Measurements from ENCODE around the gene FAM222B. TPM values are rescaled to one million over a fixed set of nuclear protein-coding genes. Genes with fewer than 3 reads are reported as not detected.

The FAM222B gene
- total RNA-seq, 1 donor from 2014 or later = 7.1 TPM

DNA sequence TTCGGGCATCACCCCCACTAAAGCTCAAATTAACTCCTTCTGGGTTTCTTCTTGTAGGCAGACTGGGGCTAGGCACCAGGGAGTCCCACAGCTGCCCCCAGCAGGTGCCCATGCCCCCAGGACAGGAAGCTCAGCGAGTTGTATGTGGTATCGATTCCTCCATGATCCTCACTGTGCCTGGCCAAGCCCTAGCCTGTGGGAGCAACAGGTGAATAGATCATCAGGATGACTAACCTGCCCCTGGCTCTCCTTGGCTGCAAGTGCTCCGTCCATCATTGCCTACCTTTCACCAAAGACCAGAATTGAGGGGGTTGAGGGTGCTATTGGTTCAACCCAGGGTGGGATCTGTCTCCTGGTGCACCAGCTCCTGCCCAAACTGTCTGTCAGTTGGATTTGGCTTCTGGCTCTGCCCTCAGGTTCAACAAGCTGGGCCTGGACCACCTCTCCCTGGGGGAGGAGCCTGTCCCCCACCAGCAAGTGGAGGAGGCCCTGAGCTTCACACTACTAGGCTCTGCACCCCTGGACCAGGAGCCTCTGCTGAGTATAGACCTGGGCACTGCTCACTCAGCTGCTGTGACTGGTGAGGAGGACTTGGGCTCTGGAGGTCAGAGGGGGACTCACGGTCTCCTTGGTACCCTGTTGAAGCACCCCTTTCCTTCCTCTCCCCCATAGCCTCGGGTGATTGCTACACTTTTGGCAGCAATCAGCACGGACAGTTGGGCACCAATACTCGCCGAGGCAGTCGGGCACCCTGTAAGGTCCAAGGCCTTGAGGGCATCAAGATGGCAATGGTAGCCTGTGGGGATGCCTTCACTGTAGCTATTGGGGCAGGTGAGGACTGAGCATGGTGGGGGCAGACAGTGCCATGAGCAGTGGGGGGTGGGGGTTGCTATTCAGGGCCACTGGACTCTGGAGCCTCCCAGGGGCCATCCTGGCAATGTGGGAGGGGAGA is 101.9 kb downstream of the FAM222B start:
- H4K20me1 ChIP-seq (ENCODE audit: low read depth) = peaks cover 14% of the 10 kb centered on the region
- peaks cover 28% of the 10 kb centered on the region for H3F3A ChIP-seq (ENCODE audit: low read depth)
- no peaks in the 10 kb centered on the region for H3K27me3 ChIP-seq
- TF ChIP-seq, protein P1, sequence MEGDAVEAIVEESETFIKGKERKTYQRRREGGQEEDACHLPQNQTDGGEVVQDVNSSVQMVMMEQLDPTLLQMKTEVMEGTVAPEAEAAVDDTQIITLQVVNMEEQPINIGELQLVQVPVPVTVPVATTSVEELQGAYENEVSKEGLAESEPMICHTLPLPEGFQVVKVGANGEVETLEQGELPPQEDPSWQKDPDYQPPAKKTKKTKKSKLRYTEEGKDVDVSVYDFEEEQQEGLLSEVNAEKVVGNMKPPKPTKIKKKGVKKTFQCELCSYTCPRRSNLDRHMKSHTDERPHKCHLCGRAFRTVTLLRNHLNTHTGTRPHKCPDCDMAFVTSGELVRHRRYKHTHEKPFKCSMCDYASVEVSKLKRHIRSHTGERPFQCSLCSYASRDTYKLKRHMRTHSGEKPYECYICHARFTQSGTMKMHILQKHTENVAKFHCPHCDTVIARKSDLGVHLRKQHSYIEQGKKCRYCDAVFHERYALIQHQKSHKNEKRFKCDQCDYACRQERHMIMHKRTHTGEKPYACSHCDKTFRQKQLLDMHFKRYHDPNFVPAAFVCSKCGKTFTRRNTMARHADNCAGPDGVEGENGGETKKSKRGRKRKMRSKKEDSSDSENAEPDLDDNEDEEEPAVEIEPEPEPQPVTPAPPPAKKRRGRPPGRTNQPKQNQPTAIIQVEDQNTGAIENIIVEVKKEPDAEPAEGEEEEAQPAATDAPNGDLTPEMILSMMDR (IDR thresholded peaks at IDR 0.05) = no peak
- TF ChIP-seq EZH2phosphoT487 (IDR thresholded peaks at IDR 0.05) (no peak), EZH2 (IDR thresholded peaks at IDR 0.05) (no peak)
- peaks cover 6% of the 10 kb centered on the region for H3K4me1 Mint-ChIP-seq
- no peak overlapping the region for H3K9ac ChIP-seq
- peaks cover 4% of the 10 kb centered on the region for H3K27me3 Mint-ChIP-seq (ENCODE audit: insufficient read depth, low read depth)
- H3K4me2 ChIP-seq = no peak overlapping the region
- H3K36me3 Mint-ChIP-seq = peaks cover 2% of the 10 kb centered on the region
- H3K9me3 ChIP-seq (ENCODE audit: low read depth) = no peaks in the 10 kb centered on the region
- no peak overlapping the region for H3K27ac Mint-ChIP-seq
- no peak overlapping the region for H3K4me3 ChIP-seq
- H3K4me3 Mint-ChIP-seq = no peak overlapping the region
- peaks cover 2% of the 10 kb centered on the region for H3K9me3 Mint-ChIP-seq
- H3K27ac ChIP-seq = no peak overlapping the region
- peaks cover 18% of the 10 kb centered on the region for H3K79me2 ChIP-seq (ENCODE audit: low read depth)
- no peaks in the 10 kb centered on the region for H3K36me3 ChIP-seq
- no peak for DNase-seq (ENCODE audit: low spot score)
- H3K4me1 ChIP-seq = peaks cover 3% of the 10 kb centered on the region
- no peak overlapping the region for H2AFZ ChIP-seq (replicated peaks)

DNA sequence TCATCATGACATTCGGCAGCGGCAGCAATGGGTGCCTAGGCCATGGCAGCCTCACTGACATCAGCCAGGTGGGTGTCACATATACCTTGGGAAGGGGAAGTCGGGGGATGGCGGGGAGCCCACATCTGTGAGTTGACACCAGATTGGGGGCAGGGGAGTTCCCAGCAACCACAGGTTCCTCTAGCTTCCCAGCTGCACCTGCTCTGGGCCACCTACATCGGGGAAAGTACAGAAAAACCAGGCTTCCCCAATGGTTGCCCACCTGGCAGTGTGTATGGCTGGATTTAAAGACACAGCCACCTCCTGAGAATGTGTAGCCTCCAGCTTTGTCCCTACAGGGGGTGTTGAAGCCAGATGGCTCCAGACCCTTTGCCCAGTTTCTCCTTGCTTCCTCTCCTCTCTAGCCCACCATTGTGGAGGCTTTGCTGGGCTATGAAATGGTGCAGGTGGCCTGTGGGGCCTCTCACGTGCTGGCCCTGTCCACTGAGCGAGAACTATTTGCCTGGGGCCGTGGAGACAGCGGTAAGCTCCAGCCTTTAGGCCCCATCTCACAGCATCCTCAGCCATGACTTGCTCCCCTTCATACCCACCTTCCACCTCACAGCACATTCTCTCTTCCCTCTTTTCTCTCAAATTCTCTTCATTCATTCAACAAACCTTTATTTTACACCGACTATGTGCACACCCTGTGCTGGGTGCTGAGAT is 103.8 kb downstream of the FAM222B start:
- Mint-ChIP-seq H3K27me3 (ENCODE audit: insufficient read depth, low read depth) (peaks cover 2% of the 10 kb centered on the region), H3K4me1 (peaks cover 3% of the 10 kb centered on the region), H3K4me3 (no peak overlapping the region), H3K36me3 (peaks cover 2% of the 10 kb centered on the region), H3K27ac (no peak overlapping the region), H3K9me3 (peaks cover 2% of the 10 kb centered on the region)
- TF ChIP-seq EZH2phosphoT487 (IDR thresholded peaks at IDR 0.05) (no peak), EZH2 (IDR thresholded peaks at IDR 0.05) (no peak)
- TF ChIP-seq, protein P1 (IDR thresholded peaks at IDR 0.05) = no peak
- no peak overlapping the region for H3K4me3 ChIP-seq
- no peak for DNase-seq (ENCODE audit: low spot score)
- H3K27me3 ChIP-seq = no peaks in the 10 kb centered on the region
- no peak overlapping the region for H2AFZ ChIP-seq (replicated peaks)
- H3K4me2 ChIP-seq = no peak overlapping the region
- no peaks in the 10 kb centered on the region for H3K36me3 ChIP-seq
- no peaks in the 10 kb centered on the region for H3K79me2 ChIP-seq (ENCODE audit: low read depth)
- H3K27ac ChIP-seq = no peak overlapping the region
- H3K4me1 ChIP-seq = no peaks in the 10 kb centered on the region
- H3F3A ChIP-seq (ENCODE audit: low read depth) = peaks cover 14% of the 10 kb centered on the region
- H4K20me1 ChIP-seq (ENCODE audit: low read depth) = no peaks in the 10 kb centered on the region
- no peak overlapping the region for H3K9ac ChIP-seq
- H3K9me3 ChIP-seq (ENCODE audit: low read depth) = no peaks in the 10 kb centered on the region

DNA sequence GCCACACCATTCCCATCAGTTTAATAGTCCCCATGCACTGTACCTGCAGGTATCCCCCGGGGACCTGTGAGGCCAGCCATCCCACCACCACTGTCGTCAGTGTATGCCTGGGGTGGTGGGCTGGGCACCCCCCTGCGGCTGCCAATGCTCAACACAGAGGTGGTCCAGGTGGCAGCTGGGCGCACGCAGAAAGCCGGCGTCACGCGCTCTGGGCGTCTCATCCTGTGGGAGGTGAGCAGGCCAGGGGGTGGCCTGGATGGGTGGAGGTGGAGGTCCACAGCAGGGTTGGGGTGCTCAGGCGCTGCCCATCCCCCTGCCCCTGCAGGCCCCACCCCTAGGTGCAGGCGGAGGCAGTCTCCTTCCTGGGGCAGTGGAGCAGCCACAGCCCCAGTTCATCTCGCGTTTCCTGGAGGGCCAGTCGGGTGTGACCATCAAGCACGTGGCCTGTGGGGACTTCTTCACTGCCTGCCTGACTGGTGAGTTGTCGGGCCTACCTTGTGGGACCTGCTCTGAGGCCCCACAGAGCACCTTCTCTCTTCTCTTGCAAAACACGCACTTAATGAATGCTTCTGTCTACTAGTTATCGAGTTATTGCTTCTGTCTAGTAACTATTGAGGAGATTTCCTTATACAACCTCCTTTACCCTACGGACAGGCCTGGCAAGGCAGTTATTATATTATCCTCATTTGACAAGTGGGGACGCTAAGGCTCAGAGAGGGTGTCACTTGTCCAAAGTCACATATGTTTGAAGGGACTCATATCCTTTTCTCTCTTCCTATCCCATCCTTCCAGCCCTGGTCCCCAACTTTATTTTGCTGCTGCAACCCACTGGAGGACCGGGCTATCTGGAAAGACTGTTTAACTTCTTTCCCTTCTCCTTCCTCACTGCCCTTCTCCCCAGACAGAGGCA is 104.6 kb downstream of the FAM222B start:
- Histone ChIP-seq H3K9ac (no peak overlapping the region), H2AFZ (replicated peaks) (no peak overlapping the region), H3K4me3 (no peak overlapping the region), H4K20me1 (ENCODE audit: low read depth) (no peaks in the 10 kb centered on the region), H3K36me3 (no peaks in the 10 kb centered on the region), H3K79me2 (ENCODE audit: low read depth) (no peaks in the 10 kb centered on the region), H3K27ac (no peak overlapping the region), H3K4me2 (no peak overlapping the region), H3K4me1 (no peaks in the 10 kb centered on the region), H3K27me3 (no peaks in the 10 kb centered on the region), H3F3A (ENCODE audit: low read depth) (peaks cover 7% of the 10 kb centered on the region), H3K9me3 (ENCODE audit: low read depth) (no peaks in the 10 kb centered on the region)
- Mint-ChIP-seq H3K9me3 (peaks cover 2% of the 10 kb centered on the region), H3K27me3 (ENCODE audit: insufficient read depth, low read depth) (peaks cover under 1% of the 10 kb centered on the region), H3K36me3 (peaks cover 2% of the 10 kb centered on the region), H3K4me3 (no peak overlapping the region), H3K4me1 (peaks cover 1% of the 10 kb centered on the region), H3K27ac (peak overlapping the region; percentile 44)
- DNase-seq (ENCODE audit: low spot score) = no peak
- no peak for TF ChIP-seq EZH2phosphoT487 (IDR thresholded peaks at IDR 0.05)
- no peak for TF ChIP-seq EZH2 (IDR thresholded peaks at IDR 0.05)
- TF ChIP-seq, protein P1 (IDR thresholded peaks at IDR 0.05) = no peak
